H9 (cell line): ENCODE data around the gene SLC7A14. TPM values are rescaled to one million over a fixed set of nuclear protein-coding genes. Genes with fewer than 3 reads are reported as not detected.

ENCODE experiments used
- DNase-seq: peaks from one replicate; pipeline ENCODE4 v3.0.0-alpha.2; 2017
- H2AFZ ChIP-seq: one replicate; pipeline ENCODE4 v1.6.1; 2013; ENCODE audit warnings: mild to moderate bottlenecking, low read length, control low read depth, moderate library complexity
- H2AK5ac ChIP-seq: 2 replicates; pipeline ENCODE4 v1.6.1; 2013; ENCODE audit warnings: low read length, control low read depth, mixed read lengths; ENCODE audit not compliant: insufficient read length
- H2BK120ac ChIP-seq: one replicate; pipeline ENCODE4 v1.6.1; 2013; ENCODE audit warnings: low read depth, mild to moderate bottlenecking, low read length, control low read depth, inconsistent platforms; ENCODE audit not compliant: poor library complexity, severe bottlenecking
- H2BK12ac ChIP-seq: 2 replicates; pipeline ENCODE4 v1.6.1; 2013; ENCODE audit warnings: low read length, control low read depth, mixed read lengths, low read depth; ENCODE audit not compliant: insufficient read length
- H2BK15ac ChIP-seq: 2 replicates; pipeline ENCODE4 v1.6.1; 2013; ENCODE audit warnings: low read depth, low read length, control low read depth
- H2BK20ac ChIP-seq: one replicate; pipeline ENCODE4 v1.6.1; 2013; ENCODE audit warnings: low read depth, mild to moderate bottlenecking, low read length, control low read depth, inconsistent platforms; ENCODE audit not compliant: poor library complexity, severe bottlenecking
- H2BK5ac ChIP-seq: 2 replicates; pipeline ENCODE4 v1.6.1; 2013; ENCODE audit warnings: low read length, control low read depth, mixed read lengths; ENCODE audit not compliant: insufficient read length
- H3K14ac ChIP-seq: 2 replicates; pipeline ENCODE4 v1.6.1; 2013; ENCODE audit warnings: low read length, control low read depth; ENCODE audit not compliant: insufficient read depth
- H3K18ac ChIP-seq: 2 replicates; pipeline ENCODE4 v1.6.1; 2013; ENCODE audit warnings: low read depth, mild to moderate bottlenecking, mixed read lengths, low read length, control low read depth; ENCODE audit not compliant: insufficient read length
- H3K23ac ChIP-seq: 2 replicates; pipeline ENCODE4 v1.6.1; 2013; ENCODE audit warnings: low read length, control low read depth, mixed read lengths, low read depth; ENCODE audit not compliant: insufficient read length
- H3K23me2 ChIP-seq: 2 replicates; pipeline ENCODE4 v1.6.1; 2013; ENCODE audit warnings: low read depth, mild to moderate bottlenecking, mixed read lengths, low read length, control low read depth; ENCODE audit not compliant: insufficient read length, poor library complexity, severe bottlenecking
- H3K27ac ChIP-seq: 2 replicates; pipeline ENCODE4 v1.5.1; 2013; ENCODE audit warnings: low read length, control low read depth, mixed read lengths, low read depth; ENCODE audit not compliant: insufficient read length
- H3K27me3 ChIP-seq: 2 replicates; pipeline ENCODE4 v1.6.1; 2013; ENCODE audit warnings: low read length, control low read depth, inconsistent platforms; ENCODE audit not compliant: insufficient read depth
- H3K4ac ChIP-seq: 2 replicates; pipeline ENCODE4 v1.6.1; 2013; ENCODE audit warnings: low read depth, mild to moderate bottlenecking, control low read depth, inconsistent platforms, low read length, moderate library complexity
- H3K4me1 ChIP-seq: 2 replicates; pipeline ENCODE4 v1.6.1; 2013; ENCODE audit warnings: low read length, control low read depth, inconsistent platforms; ENCODE audit not compliant: insufficient read depth
- H3K4me2 ChIP-seq: 2 replicates; pipeline ENCODE4 v1.6.1; 2013; ENCODE audit warnings: low read length, control low read depth, mixed read lengths; ENCODE audit not compliant: insufficient read length, insufficient read depth
- H3K56ac ChIP-seq: 2 replicates; pipeline ENCODE4 v1.6.1; 2013; ENCODE audit warnings: low read depth, mild to moderate bottlenecking, mixed read lengths, low read length, control low read depth; ENCODE audit not compliant: insufficient read length
- H3K79me1 ChIP-seq: 2 replicates; pipeline ENCODE4 v1.6.1; 2013; ENCODE audit warnings: low read depth, mild to moderate bottlenecking, moderate library complexity, low read length, control low read depth, inconsistent platforms; ENCODE audit not compliant: insufficient read depth, poor library complexity, severe bottlenecking
- H3K79me2 ChIP-seq: 2 replicates; pipeline ENCODE4 v1.6.1; 2013; ENCODE audit warnings: low read length, control low read depth, inconsistent platforms; ENCODE audit not compliant: insufficient read depth
- H3K9ac ChIP-seq: 2 replicates; pipeline ENCODE4 v1.6.1; 2013; ENCODE audit warnings: low read length, control low read depth, mixed read lengths; ENCODE audit not compliant: insufficient read length; ENCODE audit errors: extremely low read depth
- H3K9me3 ChIP-seq: one replicate; pipeline ENCODE4 v1.6.1; 2013; ENCODE audit warnings: low read depth, low read length, inconsistent platforms; ENCODE audit not compliant: control insufficient read depth
- H3T11ph ChIP-seq: one replicate; pipeline ENCODE4 v1.6.1; 2013; ENCODE audit warnings: mild to moderate bottlenecking, low read length, control low read depth, inconsistent platforms
- H4K20me1 ChIP-seq: one replicate; pipeline ENCODE4 v1.6.1; 2013; ENCODE audit not compliant: control insufficient read depth, insufficient read length, insufficient read depth
- H4K5ac ChIP-seq: 2 replicates; pipeline ENCODE4 v1.6.1; 2013; ENCODE audit warnings: low read depth, mild to moderate bottlenecking, mixed read lengths, low read length, control low read depth; ENCODE audit not compliant: insufficient read length
- H4K8ac ChIP-seq: replicated peaks from 2 replicates; pipeline ENCODE4 v1.6.1; 2013; ENCODE audit warnings: low read length, control low read depth, mixed read lengths, low read depth; ENCODE audit not compliant: insufficient read length
- H4K91ac ChIP-seq: 2 replicates; pipeline ENCODE4 v1.6.1; 2013; ENCODE audit warnings: low read depth, mild to moderate bottlenecking, moderate library complexity, mixed read lengths, low read length, control low read depth; ENCODE audit not compliant: insufficient read length
- H3K27ac Mint-ChIP-seq, 3 experiments: 2 replicates in 2 of 3; 3 replicates in 1 of 3; pipeline ENCODE4 v1.8.0; 2020 to 2021; ENCODE audit warnings: mixed read lengths in 3 of 3, mild to moderate bottlenecking in 1 of 3, moderate library complexity in 1 of 3
- H3K27me3 Mint-ChIP-seq: 2 replicates; pipeline ENCODE4 v1.8.0; 2021; ENCODE audit warnings: low read depth, mild to moderate bottlenecking, moderate library complexity, mixed read lengths
- H3K36me3 Mint-ChIP-seq, 3 experiments: 2 replicates in 2 of 3; 3 replicates in 1 of 3; pipeline ENCODE4 v1.8.0; 2020 to 2021; ENCODE audit warnings: low read depth in 3 of 3, mixed read lengths in 3 of 3; ENCODE audit not compliant: insufficient read depth in 1 of 3
- H3K4me1 Mint-ChIP-seq, 2 experiments: 2 replicates each; pipeline ENCODE4 v1.8.0; 2020; ENCODE audit warnings: mixed read lengths in 2 of 2
- H3K4me3 Mint-ChIP-seq, 2 experiments: 2 replicates in 1 of 2; 3 replicates in 1 of 2; pipeline ENCODE4 v1.8.0; 2020 to 2021; ENCODE audit warnings: mild to moderate bottlenecking in 2 of 2, mixed read lengths in 2 of 2, moderate library complexity in 1 of 2
- H3K9me3 Mint-ChIP-seq, 2 experiments: 2 replicates in 1 of 2; 3 replicates in 1 of 2; pipeline ENCODE4 v1.8.0; 2020; ENCODE audit warnings: mild to moderate bottlenecking in 2 of 2, mixed read lengths in 2 of 2, moderate library complexity in 1 of 2
- WGBS: extraction: QIAGEN DNeasy Blood & Tissue Kit; methylation state at CpG from one replicate; pipeline ENCODE4 v1.1.7; 2013; ENCODE audit warnings: missing lambda C conversion rate, low lambda C conversion rate, mixed read lengths; ENCODE audit not compliant: insufficient read length; ENCODE audit errors: extremely low coverage; 5-methylcytosine and 5-hydroxymethylcytosine counted together
- total RNA-seq: library from RNA; stranded (reverse); gene quantifications from 2 replicates; pipeline ENCODE4 v1.2.1, GENCODE V29; 2021
- TF ChIP-seq, protein P1 (sequence below): fragments of 200-600 bp; sonication (generic); conservative IDR thresholded peaks from 3 replicates; pipeline ENCODE4 v1.8.0; 2021; ENCODE audit warnings: antibody characterized with exemption, mild to moderate bottlenecking

The SLC7A14 gene
- total RNA-seq, 1 experiment from 2014 or later, result 0.42 TPM

DNA sequence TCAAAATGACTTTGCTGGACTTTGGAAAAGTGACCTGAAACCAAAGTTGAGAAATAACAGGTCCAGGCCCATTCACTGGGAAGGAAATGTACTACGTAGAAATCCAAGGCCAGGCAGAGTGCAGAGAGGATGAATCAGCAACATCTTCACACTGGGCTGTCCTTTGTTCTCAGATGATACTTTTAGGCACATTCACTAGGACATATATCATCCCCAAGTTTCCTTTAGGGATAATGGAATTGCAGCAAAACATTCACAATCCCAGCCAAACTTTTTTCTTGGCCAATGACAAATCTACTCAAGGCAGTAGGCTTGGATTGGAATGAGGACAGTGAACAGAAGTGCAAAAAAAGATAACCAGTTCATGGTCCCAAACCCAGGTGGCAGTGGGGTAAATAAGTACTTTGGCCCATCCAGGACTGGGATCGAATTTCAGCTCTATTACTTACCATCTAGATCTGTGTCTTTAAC is 92.1 kb downstream of the SLC7A14 start:
- Histone ChIP-seq H2BK120ac (no peak overlapping the region), H3K9ac (no peak overlapping the region), H3K23ac (no peak overlapping the region), H3K9me3 (no peaks in the 10 kb centered on the region), H3K14ac (no peak overlapping the region), H3K23me2 (no peaks in the 10 kb centered on the region), H2BK12ac (no peak overlapping the region), H3K56ac (no peak overlapping the region), H4K5ac (no peak overlapping the region), H3K27me3 (no peaks in the 10 kb centered on the region), H3K18ac (no peak overlapping the region), H3K4ac (no peak overlapping the region), H3K79me2 (no peaks in the 10 kb centered on the region), H3T11ph (no peak overlapping the region), H4K20me1 (no peaks in the 10 kb centered on the region), H3K27ac (no peak overlapping the region), H4K8ac (no peak overlapping the region), H4K91ac (no peak overlapping the region), H3K4me1 (no peaks in the 10 kb centered on the region; the same call in 1 of the 2 replicates), H3K4me2 (no peak overlapping the region), H2AK5ac (no peak overlapping the region), H3K79me1 (no peaks in the 10 kb centered on the region), H2BK20ac (no peak overlapping the region), H2BK5ac (no peak overlapping the region), H2BK15ac (no peak overlapping the region), H2AFZ (no peak overlapping the region)
- Mint-ChIP-seq H3K36me3 (no peaks in the 10 kb centered on the region), H3K9me3 (no peaks in the 10 kb centered on the region), H3K27ac (no peak overlapping the region), H3K4me3 (no peak overlapping the region), H3K4me1 (peaks cover 3 to 7% of the 10 kb centered on the region in 2 experiments; a peak in 3 of 4 replicates), H3K27me3 (no peaks in the 10 kb centered on the region)
- no CpG with 5 or more reads among the region's 2 CpGs for WGBS
- DNase-seq, result no peak
- TF ChIP-seq, protein P1, sequence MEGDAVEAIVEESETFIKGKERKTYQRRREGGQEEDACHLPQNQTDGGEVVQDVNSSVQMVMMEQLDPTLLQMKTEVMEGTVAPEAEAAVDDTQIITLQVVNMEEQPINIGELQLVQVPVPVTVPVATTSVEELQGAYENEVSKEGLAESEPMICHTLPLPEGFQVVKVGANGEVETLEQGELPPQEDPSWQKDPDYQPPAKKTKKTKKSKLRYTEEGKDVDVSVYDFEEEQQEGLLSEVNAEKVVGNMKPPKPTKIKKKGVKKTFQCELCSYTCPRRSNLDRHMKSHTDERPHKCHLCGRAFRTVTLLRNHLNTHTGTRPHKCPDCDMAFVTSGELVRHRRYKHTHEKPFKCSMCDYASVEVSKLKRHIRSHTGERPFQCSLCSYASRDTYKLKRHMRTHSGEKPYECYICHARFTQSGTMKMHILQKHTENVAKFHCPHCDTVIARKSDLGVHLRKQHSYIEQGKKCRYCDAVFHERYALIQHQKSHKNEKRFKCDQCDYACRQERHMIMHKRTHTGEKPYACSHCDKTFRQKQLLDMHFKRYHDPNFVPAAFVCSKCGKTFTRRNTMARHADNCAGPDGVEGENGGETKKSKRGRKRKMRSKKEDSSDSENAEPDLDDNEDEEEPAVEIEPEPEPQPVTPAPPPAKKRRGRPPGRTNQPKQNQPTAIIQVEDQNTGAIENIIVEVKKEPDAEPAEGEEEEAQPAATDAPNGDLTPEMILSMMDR, result no peak
